ENCODE data around the gene C1orf216. TPM values are rescaled to one million over a fixed set of nuclear protein-coding genes. Genes with fewer than 3 reads are reported as not detected.

C1orf216 gene
- total RNA-seq, 2 experiments from 2014 or later = 12.3 to 13.7 TPM

Other genes with a start within 250 kb of the C1orf216 start
- gene KIAA0319L, start 161.5 kb downstream of the C1orf216 start, total RNA-seq = 10 to 100 TPM; 49.8 to 51.8 TPM
- gene NCDN, start 161.1 kb downstream of the C1orf216 start, total RNA-seq = 10 to 100 TPM; 21.5 to 23.2 TPM
- 1 to 10 TPM; 1.2 to 1.8 TPM for gene TFAP2E, start 145.6 kb downstream of the C1orf216 start, total RNA-seq
- gene PSMB2, start 77.4 kb downstream of the C1orf216 start, total RNA-seq = 10 to 100 TPM; 55.1 to 58.0 TPM
- 10 to 100 TPM; 49.6 to 49.7 TPM for gene CLSPN, start 51.1 kb upstream of the C1orf216 start, total RNA-seq
- 10 to 100 TPM; 18.6 to 23.9 TPM for gene AGO4, start 89.1 kb upstream of the C1orf216 start, total RNA-seq
- gene AGO1, start 164.3 kb upstream of the C1orf216 start, total RNA-seq = 10 to 100 TPM; 24.0 to 24.8 TPM
- gene AGO3, start 212.2 kb upstream of the C1orf216 start, total RNA-seq = 10 to 100 TPM; 26.5 to 34.0 TPM

All from activated naive CD8-positive, alpha-beta T cell treated with anti-CD3 and anti-CD28 coated beads, Interleukin-2, amount 10 ng/mL, durations not matched to agents 7 days and 5 days (primary cell).